GM19025 (cell line): ENCODE measurements around the gene SEC61G.

Source experiments
- ATAC-seq: cut with Tn5 transposase; IDR thresholded peaks from one replicate; pipeline ENCODE4 v1.9.1; 2021; ENCODE audit warnings: mild to moderate bottlenecking, low read depth, moderate library complexity; ENCODE audit not compliant: unreplicated experiment

Gene SEC61G

DNA sequence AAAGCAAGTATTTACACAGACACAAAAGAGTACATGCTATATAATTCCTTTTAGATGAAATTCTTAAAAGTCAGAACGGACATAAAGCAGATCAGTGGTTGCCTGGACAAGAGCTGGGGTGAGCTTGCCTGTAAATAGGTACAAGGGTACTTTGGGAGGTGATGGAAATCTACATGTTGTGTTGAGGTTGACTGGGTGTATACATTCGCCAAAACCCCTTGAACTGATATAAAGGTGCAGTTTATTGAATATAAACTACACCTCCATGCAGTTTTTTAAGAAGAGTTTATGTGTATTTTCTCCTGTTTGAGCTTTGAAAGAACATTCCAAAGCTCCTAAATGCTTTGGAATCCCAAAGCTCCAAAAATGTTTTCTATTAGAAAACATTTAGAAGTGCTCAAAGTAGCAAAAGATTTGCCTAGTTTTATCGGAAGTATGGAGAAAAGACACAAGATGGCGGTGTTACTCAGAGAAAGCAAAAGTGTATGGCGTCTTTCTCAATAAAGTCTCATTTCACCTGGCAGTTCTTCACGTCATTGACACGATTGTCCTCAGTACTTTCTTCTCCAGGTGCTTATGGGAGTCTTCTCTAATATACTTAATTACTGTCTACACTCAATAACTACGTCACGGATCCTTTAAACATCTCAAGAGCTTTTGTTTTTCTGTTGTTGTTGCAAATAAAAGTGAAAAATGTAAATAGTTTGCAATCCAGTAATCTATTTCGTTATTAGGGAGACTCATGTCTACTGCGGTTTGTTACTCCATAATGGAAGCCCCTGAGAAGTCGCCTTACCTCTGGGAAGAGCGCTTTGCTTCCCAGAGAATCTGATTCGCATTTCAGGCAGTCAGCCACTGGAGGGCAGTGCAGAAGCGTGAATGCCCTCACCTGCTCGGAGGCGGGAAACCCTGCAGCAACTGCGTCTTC, 14.7 kb upstream of the SEC61G start:
- peak; percentile 74 for ATAC-seq

DNA sequence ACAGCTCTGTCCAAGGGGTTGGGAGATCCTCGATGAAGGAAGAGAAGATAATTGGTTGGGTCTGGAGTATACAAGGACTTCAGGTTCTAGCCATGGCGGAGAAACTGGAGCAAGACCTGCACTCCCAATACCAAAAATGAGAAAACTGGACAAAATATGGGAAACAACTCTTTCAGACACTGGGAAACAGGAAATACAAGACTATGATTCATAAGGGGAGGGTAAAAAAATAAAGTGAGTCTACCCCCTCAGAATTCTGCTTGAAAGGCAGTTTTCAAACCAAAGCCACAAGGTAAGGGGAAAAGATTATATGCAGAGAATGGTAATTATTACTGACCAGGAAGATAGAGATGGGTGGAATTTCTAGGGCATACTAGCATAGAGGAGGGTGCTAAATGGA, 10.2 kb upstream of the SEC61G start:
- no peak for ATAC-seq

DNA sequence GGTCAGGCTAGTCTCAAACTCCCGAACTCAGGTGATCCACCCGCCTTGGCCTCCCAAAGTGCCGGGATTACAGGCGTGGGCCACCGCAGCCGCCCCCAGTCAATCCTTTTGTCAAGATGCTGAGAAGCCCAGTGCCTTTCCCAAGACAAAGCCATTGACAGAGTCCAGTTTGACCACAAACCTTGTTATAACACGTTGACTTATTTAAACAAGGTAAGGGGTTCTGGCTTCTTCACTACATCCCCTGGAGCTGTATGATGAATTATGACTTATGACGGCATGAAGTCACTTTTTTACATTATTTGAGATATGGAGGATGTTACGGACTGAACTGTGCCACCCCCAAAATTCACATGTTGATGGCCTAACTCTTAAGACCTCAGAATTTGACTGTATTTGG, 5.8 kb upstream of the SEC61G start:
- no peak for ATAC-seq

DNA sequence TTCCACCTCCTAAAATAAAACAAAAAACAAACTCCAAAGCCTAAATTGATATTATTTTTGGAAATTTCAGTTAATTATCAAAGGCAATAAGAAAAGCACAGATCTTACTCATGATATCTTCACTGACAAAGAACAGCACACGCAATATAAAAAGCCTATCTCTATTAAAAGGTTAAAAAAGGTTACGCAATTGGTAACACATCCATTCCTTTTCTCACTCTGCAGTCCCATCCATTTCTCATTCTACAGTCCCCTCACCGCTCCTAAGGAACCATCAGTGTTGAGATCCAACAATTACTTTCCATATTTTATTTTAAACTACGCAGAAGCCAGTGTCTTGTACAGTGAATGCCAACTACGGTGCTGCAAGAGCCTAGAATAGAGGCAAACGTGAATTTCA, 1.3 kb downstream of the SEC61G start:
- no peak for ATAC-seq

DNA sequence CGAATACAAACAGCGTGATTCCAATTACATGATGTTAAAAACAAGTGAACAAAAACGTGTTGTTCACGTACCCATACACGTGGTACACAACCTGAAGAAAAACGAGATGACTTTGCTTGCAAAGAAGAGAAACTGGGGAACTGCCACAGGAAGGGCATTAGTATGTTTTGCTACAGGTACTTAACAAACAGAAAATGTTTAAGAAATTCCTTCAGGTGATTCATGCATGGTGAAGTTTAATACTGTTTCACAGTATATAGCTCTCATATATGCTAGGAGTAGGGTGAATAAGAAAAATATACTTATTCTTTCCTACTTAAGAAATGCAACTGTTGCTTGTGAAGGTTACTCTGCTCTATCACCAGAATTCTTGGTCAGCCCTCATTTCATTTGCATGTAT, 9.8 kb downstream of the SEC61G start:
- ATAC-seq = no peak

DNA sequence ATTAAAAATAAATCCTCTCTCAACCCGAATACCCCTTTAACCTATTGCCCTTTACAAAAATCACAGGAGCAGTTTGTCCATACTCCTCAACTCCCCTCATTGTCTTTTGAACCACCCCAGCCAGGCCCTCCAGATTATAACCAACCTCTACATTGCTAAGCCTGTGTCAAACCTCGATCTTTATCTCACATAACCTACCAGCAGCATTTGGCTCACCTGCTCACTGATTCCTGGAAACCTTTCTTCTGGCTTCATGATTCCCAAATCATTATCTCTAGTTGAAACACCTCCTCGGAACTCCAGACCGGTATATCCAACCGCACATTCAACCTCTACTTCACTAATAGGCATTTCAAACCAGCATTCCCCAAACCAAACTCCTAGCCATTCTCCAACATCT, 11.8 kb downstream of the SEC61G start:
- no peak for ATAC-seq

DNA sequence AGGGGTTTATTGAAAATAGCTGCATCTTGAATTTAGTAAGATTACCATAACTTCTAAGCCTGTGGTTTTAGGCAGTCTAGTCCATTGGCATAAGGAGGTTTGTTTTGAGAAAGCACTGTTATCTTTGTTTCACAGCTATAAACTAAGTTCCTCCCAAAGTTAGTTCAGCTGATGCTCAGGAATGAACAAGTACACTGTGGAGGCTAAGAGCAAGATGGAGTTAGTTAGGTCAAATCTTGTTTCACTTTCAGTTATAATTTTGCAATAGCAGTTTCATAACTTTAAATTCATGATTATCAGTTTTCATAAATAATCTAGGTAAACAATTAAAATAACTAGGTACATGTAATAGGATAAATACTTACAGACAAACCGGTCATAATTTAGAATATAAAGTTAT, 15.4 kb downstream of the SEC61G start:
- ATAC-seq = no peak

DNA sequence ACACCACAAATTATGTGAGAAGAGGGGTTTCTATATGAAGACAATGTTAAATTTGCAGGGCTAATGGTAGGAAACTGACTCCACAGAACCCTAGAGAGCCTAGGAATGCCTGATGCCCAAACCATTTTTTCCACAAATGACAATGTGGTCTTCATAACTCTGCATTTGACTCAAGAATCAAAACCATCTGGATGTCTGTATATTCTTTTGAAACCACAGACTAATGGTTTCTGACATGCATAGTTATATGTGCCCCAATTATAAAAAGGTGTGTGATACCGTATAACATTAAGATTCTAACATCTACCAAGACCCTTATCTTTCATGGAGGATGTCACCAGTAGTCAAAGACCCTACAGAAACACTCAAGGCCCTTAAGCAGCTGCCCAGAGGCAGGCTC, 20.3 kb downstream of the SEC61G start:
- ATAC-seq = no peak

DNA sequence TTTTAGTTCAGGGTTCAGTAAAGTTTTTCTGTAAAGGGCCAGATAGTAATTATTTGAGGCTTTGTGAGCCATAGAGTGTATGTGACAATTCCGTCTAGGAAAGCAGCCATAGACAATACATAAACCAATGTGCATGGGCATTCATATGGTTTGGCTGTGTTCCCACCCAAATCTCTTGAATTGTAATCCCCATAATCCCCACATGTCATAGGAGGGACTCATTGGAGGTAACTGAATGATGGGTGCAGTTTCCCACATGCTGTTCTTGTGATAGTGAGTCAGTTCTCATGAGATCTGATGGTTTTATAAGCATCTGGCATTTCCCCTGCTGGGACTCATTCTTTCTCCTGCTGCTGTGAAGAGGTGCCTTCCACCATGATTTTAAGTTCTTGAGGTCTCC, 29.9 kb downstream of the SEC61G start:
- no peak for ATAC-seq

DNA sequence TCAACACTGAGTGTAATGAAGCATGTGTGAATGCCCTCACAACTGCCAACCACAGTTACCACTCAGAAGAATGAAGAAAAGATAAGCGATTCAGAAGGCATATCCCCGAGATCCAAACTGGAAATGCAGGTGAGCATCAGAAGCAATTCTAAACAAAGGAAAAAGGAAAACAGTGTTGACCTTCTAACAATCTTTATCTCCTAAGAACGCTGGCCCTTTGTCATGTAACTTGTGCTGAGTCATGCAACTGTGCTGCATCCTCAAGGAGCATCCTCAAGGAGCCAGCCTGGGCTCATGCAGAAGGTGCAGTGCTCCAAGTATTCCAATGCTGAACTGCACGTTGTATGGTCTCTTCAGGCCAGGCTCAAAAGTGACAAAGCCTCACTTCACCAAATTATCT, 30.6 kb downstream of the SEC61G start:
- ATAC-seq = no peak

DNA sequence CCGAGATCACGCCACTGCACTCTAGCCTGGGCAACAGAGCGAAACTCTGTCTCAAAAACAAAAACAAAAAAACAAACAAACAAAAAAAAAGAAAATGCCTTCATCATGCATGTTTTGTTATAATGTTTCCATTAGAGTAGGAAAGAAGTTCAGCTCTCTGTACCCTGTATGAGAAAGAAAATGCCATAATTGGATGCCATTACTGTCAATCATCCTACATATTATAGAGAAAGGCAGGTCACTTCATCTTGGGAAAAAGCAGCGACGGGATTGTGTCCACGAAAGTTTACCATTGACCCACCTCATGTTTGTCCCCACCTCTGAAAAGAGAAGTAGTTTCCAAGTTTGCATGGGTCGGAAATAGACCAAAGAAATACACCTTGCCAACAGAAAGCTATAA, 33.8 kb downstream of the SEC61G start:
- ATAC-seq = no peak

DNA sequence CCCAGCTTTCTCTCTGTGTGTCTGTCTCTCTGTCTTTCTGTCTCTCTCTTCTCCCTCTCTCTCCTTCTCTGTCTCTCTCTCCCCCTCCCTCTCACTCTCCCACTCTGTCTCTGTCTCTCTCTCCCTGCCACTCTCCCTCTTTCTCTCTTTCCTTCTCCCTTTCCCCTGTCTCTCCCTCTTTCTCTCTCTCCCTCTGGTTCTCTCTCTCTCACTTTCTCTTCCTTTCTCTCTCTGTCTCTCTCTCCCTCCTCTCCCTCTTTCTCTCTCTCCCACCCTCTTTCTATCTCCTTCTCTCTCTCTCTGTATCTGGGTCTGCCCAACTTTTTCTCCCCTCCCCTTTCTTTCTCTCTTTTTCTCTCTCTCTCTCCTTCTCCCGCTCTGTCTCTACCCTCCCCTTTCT, 36.5 kb downstream of the SEC61G start:
- ATAC-seq = no peak

DNA sequence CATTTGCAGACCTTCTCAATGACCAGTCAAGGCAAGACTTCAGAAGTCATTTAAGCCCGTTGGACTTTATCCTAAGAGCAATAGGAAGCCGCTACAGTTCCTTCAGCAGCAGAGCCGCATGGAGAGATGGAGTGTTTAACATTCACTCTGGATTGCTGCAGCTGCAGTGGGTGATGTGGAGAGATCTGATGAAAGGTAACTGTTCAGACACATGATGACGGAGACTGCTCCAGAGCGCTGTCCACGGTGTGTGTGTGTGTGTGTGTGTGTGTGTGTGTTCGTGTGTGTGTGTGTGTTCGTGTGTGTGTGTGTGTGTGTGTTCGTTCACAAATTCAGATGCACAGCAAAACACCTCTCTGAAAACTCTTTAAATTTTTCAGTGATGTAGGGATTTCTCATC, 37.0 kb downstream of the SEC61G start:
- ATAC-seq = no peak

DNA sequence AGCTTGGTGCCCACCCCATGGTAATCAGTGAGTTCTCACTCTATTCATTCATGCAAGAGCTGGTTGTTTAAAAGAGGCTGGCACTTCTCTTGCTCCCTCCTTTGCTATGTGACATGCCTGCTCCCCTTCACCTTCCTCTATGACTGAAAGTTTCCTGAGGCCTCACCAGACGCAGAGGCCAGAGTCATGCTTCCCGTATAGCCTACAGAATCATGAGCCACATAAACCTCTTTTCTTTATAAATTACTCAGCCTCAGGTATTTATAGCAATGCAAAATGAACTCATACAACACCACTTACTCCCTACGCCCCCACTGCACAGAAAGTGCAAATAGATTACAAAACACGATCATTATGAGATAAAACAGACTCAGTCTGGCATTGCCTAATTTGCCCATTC, 39.0 kb downstream of the SEC61G start:
- no peak for ATAC-seq

DNA sequence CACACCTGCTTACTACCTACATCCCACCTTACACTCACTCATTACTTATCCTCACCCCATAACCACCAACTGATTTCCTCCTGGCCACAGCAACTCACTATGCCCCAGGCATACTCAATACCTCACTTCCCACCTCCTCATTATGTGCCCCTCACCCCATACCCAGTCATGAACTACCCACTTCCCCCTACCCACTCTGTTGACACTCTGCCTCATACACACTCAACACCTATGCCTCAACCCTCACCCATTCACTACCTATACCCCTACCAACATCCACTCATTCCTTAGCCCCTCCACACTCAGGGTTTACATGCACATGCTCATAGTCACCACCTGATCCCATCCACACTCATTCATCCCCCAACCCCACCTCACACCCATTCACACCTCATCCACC, 39.6 kb downstream of the SEC61G start:
- ATAC-seq = no peak

DNA sequence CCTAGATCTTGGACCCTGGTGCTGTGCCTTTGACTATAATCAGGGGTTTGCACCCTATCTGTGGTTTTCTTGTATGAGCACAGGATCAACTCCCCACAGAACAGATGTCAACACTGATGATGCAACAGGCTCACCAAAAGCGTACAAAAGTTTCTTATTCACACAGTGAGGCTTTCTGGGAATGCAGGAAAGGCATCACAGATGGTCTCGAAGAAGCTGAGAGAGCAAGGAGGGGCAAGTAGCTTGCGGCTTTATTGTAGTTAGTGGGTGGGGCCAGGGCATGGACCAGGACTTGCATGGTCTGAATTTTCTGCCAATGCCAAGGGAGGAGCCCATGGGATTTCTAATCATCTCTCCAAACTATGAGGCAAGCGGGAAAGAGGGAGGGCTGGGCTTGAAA, 46.2 kb downstream of the SEC61G start:
- ATAC-seq = no peak

DNA sequence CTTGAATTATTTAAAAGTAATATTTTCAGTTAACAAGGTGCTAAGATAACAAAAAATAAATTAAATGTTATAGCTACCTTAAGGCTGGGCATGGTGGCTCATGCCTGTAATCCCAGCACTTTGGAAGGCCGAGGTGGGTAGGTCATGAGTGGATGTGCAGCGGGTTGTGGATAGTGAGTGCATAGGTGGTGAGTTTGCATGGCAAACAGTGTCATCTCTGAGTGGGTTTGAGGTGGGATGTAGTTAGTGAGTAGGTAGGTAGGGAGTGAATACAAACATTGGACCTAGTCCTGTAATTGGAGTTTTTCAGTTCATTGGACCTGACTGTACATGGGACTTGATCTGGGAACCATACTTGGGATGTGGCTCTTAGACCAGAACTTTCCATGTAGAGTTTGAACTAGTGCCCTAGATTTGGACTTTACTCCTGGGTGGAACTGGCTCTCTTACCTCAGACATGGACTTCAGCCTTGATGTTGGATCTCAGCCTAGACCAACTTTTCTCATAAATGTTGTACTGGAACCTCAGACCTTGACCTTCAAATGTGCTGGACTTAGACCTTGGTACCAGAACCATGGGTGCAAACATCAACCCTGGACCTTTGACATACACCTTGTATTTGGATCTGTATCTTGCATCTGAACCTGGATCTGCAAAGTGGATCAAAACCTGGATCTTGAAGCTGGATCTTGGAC, 47.0 kb downstream of the SEC61G start:
- no peak for ATAC-seq

DNA sequence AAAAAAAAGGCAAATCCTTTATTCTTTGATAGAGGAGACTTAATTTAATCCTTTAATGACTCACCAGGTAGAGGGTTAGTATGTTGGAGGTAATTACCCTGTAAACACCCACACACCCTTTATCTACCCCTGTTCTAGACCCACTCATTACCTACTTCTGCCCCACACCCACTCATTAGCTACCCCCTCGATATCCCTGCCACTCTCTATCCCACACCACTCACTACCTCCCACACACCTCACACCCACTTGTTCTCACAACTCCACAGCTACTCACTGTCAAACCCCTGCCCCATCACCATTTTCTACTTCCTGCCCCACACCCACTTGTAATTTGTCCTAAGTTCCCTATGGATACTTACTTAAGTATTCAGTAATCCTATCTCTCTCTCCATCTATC, 49.7 kb downstream of the SEC61G start:
- ATAC-seq = no peak

DNA sequence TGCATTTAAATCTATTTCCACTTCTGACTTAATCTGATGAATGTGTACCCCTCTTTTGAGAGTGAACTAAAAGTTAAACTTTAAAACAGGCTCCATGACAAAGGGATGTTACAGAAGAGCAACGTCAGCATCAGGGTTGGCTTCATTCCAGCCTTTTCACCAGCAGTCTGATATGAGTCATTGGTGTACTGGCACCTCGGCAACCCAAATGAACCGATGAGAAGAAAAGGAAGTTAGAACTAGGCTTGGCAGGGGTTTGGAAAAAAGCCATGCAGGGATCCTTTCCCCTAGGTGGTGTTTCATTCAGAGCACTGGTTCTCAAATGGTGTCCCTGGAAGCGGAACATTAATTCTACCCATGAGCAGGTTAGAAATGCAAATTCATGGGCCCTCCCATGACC, 53.6 kb downstream of the SEC61G start:
- ATAC-seq = no peak

DNA sequence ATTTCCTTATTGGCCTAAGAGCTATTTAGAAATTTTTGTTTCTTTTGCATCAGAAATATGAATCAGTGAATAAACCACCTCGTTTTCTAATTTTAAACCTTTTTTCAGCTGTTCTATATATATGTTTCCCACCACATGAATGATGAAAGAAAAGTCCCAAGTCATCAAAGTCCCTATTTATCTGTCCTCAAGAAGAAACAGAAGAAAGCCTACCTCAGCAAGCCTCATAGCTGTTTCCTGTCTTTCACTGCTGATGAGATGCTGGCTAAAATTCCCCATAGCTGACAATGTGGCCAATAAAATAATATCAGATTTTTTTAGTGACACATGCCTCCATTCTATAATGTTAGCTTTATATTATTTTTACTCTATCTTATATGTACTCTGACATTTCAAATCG, 54.2 kb downstream of the SEC61G start:
- ATAC-seq = no peak
